Measurements from ENCODE around the gene SPTLC3. TPM values are rescaled to one million over a fixed set of nuclear protein-coding genes. Genes with fewer than 3 reads are reported as not detected.

The SPTLC3 gene
- total RNA-seq, 2 experiments from 2014 or later, result 0.38 to 0.59 TPM

DNA sequence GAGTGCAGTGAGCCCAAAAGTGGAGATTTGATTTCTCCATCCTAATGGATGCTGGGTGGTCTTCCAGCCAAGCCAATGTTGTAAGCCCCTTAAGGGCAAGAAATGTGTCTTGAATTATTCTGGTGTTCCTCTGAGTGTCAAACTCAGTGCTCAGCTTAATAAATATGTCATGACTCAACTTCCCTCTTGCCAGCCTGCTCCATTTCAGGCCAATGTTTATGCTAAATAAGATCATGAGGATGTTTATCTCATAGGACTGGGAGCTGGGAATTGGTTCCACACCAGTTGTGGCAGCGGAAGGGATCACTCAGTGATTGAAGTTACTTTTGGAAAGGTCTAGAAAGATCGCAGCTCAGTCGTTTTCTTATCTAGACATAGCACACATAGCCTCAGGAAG is 121.9 kb downstream of the SPTLC3 start:
- Histone ChIP-seq H3K4me3 (ENCODE audit: low read length) (no peak overlapping the region), H3K27me3 (ENCODE audit: control insufficient read depth in 1 of 2, insufficient read depth in 2 of 2, low read length in 2 of 2) (no peaks in the 10 kb centered on the region), H3K9me3 (ENCODE audit: control insufficient read depth in 1 of 2, insufficient read depth in 1 of 2, low read length in 2 of 2) (no peaks in the 10 kb centered on the region), H3K27ac (ENCODE audit: low read depth in 1 of 2, low read length in 2 of 2) (no peak overlapping the region), H3K36me3 (ENCODE audit: insufficient read depth, low read length) (no peaks in the 10 kb centered on the region), H3K4me1 (ENCODE audit: insufficient read depth, low read length) (no peaks in the 10 kb centered on the region)
- Mint-ChIP-seq H3K4me1 (ENCODE audit: low read depth) (no peaks in the 10 kb centered on the region), H3K27ac (no peak overlapping the region), H3K9me3 (no peaks in the 10 kb centered on the region), H3K4me3 (no peak overlapping the region), H3K27me3 (no peaks in the 10 kb centered on the region), H3K36me3 (ENCODE audit: low read depth) (no peaks in the 10 kb centered on the region)
- CTCF ChIA-PET, result no interaction called here
- no peak for DNase-seq
- POLR2A ChIA-PET, result no interaction called here
- TF ChIP-seq CTCF (IDR thresholded peaks at IDR 0.05), result no peak
- no peak for ATAC-seq (ENCODE audit: poor library complexity)
- intact Hi-C loops (cut with DNase I, micrococcal nuclease), result no loop called here

DNA sequence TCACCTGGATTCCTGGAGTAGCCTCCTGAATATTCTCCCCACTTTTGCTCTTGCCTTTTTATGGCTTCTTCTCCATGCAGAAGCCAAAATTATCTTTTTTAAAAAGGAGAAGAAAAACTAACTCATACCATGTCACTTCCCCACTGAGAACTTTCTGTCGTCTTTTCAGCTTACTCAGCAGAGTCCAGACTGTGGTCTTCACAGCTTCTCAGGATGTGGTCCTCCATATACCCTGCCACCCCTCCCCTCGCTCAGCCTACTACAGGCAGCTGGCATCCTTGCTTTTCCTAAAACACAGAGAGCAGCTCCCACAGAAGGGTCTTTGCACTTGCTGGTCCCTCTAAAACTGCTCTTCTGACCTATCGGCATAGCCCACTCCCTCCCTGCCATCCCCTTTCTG is 122.9 kb downstream of the SPTLC3 start:
- no peak overlapping the region for H3K4me3 ChIP-seq (ENCODE audit: low read length)
- intact Hi-C loops (cut with DNase I, micrococcal nuclease), result no loop called here
- DNase-seq, result peak in 1 of 14 experiments; percentile 3
- H3K36me3 ChIP-seq (ENCODE audit: insufficient read depth, low read length), result no peaks in the 10 kb centered on the region
- H3K4me1 Mint-ChIP-seq (ENCODE audit: low read depth), result no peaks in the 10 kb centered on the region
- ChIA-PET POLR2A (no interaction called here), CTCF (no interaction called here)
- no peak for ATAC-seq (ENCODE audit: poor library complexity)
- H3K27ac Mint-ChIP-seq, result no peak overlapping the region
- no peak for TF ChIP-seq CTCF (IDR thresholded peaks at IDR 0.05)
- no peaks in the 10 kb centered on the region for H3K27me3 Mint-ChIP-seq
- no peaks in the 10 kb centered on the region for H3K27me3 ChIP-seq (ENCODE audit: control insufficient read depth in 1 of 2, insufficient read depth in 2 of 2, low read length in 2 of 2)
- no peaks in the 10 kb centered on the region for H3K36me3 Mint-ChIP-seq (ENCODE audit: low read depth)
- H3K4me3 Mint-ChIP-seq, result no peak overlapping the region
- no peaks in the 10 kb centered on the region for H3K4me1 ChIP-seq (ENCODE audit: insufficient read depth, low read length)
- H3K27ac ChIP-seq (ENCODE audit: low read depth in 1 of 2, low read length in 2 of 2), result no peak overlapping the region
- no peaks in the 10 kb centered on the region for H3K9me3 ChIP-seq (ENCODE audit: control insufficient read depth in 1 of 2, insufficient read depth in 1 of 2, low read length in 2 of 2)
- H3K9me3 Mint-ChIP-seq, result no peaks in the 10 kb centered on the region

DNA sequence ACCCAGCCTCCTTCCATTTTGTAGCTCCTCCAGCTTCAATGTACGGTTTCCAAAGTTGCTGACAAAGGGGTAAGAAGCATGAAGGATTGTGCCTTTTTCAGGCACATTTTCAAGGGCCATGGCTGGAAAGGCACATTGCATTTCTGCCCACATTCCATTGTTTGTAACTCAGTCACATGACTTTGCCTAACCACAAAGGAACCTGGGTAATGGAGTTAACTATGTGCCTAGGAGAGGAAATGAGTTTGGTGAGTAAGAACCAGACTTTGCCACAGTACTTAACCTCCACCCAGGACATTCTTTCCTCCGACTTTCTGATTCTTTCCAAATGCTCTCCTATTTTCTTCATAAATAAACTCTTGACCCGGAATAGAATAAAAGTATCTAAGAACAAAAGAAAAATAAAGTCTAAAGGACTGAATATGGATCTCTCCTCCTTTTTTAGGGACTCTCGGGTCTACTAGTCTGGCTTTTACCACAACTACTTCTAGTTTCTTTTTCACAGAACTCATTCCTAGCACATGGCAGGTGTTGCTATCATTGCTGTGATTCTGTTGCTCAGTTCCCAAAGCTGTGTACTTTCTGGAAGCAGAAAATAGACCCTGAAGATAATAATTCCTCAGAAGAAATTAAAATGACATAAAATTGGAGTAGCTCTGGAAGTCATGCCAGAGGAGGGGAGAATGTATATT is 130.8 kb downstream of the SPTLC3 start:
- Mint-ChIP-seq H3K4me3 (no peak overlapping the region), H3K36me3 (ENCODE audit: low read depth) (no peaks in the 10 kb centered on the region)

More for the DNA sequence above, 130.8 kb downstream of the SPTLC3 start:
- no peak for ATAC-seq (ENCODE audit: poor library complexity)
- H3K9me3 ChIP-seq (ENCODE audit: control insufficient read depth in 1 of 2, insufficient read depth in 1 of 2, low read length in 2 of 2), result no peaks in the 10 kb centered on the region
- H3K4me1 ChIP-seq (ENCODE audit: insufficient read depth, low read length), result no peaks in the 10 kb centered on the region
- H3K36me3 ChIP-seq (ENCODE audit: insufficient read depth, low read length), result no peaks in the 10 kb centered on the region
- ChIA-PET POLR2A (no interaction called here), CTCF (no interaction called here)
- no peak for DNase-seq
- peaks cover 5% of the 10 kb centered on the region for H3K4me1 Mint-ChIP-seq (ENCODE audit: low read depth)
- peaks cover 4% of the 10 kb centered on the region for H3K27me3 Mint-ChIP-seq
- intact Hi-C loops (cut with DNase I, micrococcal nuclease), result no loop called here
- no peaks in the 10 kb centered on the region for H3K27me3 ChIP-seq (ENCODE audit: control insufficient read depth in 1 of 2, insufficient read depth in 2 of 2, low read length in 2 of 2)
- H3K4me3 ChIP-seq (ENCODE audit: low read length), result no peak overlapping the region
- no peak for TF ChIP-seq CTCF (IDR thresholded peaks at IDR 0.05)
- H3K27ac Mint-ChIP-seq, result no peak overlapping the region
- no peaks in the 10 kb centered on the region for H3K9me3 Mint-ChIP-seq
- H3K27ac ChIP-seq (ENCODE audit: low read depth in 1 of 2, low read length in 2 of 2), result no peak overlapping the region

Data from CD4-positive, alpha-beta T cell (primary cell).